ENCODE results near the gene DPH5.
"Not testable (repeated sequence)": the region's sequence is repeated elsewhere in the genome, so short reads cannot be mapped to it uniquely, and the experiment has no call there.

Gene DPH5, protein sequence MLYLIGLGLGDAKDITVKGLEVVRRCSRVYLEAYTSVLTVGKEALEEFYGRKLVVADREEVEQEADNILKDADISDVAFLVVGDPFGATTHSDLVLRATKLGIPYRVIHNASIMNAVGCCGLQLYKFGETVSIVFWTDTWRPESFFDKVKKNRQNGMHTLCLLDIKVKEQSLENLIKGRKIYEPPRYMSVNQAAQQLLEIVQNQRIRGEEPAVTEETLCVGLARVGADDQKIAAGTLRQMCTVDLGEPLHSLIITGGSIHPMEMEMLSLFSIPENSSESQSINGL

GRCh38 chr1:101025657-101026429 lies at the start of gene DPH5:
DPH5 (minus strand) TSS chr1:101025784; CDS start chr1:101025443, 341 bp downstream.
- DNase-seq (ENCODE audit: low read depth, low spot score) = peak; percentile 70

DNA sequence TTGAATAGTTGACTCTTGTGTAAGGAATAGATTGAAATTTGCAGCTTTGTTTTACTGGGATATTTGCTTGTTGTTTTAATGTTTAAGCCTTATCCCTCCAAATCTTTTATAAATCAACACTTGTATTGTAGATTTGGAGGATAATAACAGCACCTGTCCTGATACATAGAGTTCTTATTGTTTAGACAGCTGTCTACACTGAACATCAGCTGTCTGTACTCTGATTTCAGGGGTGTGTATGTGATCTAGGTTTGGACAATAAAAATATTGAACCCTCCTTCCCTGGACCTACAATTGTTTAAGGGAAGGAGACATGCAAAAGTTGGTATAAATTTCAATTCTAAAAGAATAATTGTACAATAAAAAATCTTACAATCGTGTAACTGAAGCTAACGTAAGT lies 48.3 kb upstream of the DPH5 start:
- no peak for DNase-seq (ENCODE audit: low read depth, low spot score)

DNA sequence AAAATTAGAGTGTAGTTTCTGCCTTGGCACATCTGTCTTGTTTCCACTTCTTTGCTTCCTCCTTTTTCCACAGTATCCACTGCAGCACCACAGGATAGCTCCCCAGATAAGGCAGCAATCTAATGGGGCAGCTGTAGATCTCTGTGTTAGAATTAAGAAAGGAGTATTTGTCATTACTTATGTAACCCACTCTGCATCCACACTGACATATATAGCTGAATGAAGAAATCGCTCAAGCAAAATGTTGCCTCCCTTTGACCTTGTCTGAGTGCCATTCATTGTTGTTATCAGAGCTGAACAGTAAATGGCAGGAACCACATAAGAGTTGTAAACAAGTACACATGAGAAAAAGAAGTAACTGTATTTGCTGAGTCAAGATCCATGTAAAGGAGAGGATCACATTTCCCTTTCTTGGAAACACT lies 45.9 kb upstream of the DPH5 start:
- no peak for DNase-seq (ENCODE audit: low read depth, low spot score)

DNA sequence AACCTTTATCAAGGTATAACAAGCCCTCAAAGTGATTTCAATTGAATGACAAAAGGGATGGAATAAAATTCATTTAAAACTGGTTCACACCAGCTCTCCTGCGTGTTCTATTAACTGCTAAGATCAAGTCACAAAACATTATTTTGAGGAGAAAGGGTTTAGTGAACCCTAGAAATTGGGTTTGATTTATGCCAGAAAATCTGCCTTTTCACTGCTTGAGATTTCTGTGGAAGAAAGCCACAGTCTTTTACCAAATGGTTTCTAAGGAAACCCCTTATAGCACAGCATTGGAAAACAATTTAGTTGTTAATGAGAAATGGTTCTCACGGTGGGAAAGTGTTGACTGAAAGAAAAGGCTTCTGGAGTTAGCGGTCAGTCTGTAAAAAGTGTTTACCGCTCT lies 43.6 kb upstream of the DPH5 start:
- no peak for DNase-seq (ENCODE audit: low read depth, low spot score)

DNA sequence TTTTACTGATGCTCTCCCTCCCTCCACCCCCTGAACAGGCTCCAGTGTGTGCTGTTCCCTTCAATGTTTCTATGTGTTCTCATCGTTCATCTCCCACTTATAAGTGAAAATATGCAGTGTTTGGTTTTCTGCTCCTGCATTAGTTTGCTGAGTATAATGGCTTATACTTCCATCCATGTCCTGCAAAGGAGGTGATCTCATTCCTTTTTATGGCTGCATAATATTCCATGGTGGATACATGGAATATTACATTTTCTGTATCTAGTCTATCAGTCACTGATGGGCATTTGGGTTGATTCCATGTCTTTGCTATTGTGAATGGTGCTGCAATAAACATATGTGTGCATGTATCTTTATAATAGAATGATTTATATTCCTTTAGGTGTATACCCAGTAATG lies 41.4 kb upstream of the DPH5 start:
- not testable (repeated sequence) for DNase-seq (ENCODE audit: low read depth, low spot score)

DNA sequence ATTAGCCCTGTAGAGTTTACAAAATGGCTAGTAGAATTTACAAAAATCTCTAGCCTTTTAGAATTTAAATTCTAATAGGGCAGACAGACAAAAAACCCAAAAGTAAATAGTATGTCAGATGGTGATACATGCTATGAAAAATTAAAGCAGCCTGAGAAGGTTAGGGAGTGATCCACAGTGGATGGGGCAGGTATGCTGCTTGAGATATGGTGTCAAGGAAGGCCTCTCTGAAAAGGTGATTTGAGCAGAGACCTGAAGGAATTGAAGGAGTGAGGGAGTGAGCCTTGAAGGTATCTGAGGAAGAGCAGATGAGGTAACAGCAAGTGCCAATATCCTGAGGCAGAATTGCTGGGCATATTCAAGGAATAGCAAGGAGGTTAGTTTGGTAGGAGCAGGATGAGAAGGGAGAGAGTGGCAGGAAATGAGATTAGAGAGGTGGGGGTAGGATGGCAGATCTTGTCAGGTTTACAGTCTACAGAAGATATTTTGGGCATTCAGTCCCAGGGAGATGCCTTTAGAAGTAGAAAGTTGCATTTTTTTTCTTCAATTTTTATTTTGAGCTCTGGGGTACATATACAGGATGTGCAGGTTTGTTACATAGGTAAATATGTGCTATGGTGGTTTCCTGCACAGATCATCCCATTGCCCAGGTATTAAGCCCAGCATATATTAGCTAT lies 40.8 kb upstream of the DPH5 start:
- no peak for DNase-seq (ENCODE audit: low read depth, low spot score)

DNA sequence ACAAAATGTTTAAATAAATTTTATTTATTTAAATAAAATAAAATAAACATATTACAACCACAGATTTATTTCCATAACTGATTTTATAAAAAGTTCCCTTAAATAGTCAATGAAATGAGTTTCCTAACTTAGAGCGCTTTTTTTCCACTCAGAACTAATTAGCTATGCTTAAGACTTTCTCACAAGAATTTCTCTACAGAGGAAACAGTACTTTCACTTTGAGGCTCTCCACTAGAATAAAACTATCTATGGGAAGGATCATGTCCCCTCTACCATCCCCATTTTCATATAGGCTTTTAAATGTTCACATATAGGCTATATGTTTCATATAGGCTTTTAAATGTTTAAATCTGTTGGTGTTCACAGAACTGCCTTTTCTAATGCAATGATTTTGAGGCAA lies 40.0 kb upstream of the DPH5 start:
- DNase-seq (ENCODE audit: low read depth, low spot score) = no peak

DNA sequence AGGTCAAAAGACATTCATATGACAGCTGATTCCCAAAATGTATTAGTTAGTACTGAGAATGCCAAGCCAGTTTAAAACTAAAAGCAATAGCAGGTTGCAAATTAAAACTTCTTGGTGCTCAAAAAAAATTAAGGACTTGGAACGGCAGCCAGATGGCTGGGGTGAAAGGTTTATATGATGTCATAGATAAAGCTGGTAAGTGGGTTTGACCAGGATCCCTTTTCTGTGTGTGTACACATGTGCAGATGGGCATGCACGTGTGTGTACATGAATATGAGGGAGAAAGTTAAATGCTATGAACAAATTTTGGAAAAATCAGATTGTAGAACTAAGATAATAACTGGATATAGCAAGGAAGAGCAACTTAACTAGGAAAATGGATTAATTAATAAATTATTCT lies 39.1 kb upstream of the DPH5 start:
- no peak for DNase-seq (ENCODE audit: low read depth, low spot score)

DNA sequence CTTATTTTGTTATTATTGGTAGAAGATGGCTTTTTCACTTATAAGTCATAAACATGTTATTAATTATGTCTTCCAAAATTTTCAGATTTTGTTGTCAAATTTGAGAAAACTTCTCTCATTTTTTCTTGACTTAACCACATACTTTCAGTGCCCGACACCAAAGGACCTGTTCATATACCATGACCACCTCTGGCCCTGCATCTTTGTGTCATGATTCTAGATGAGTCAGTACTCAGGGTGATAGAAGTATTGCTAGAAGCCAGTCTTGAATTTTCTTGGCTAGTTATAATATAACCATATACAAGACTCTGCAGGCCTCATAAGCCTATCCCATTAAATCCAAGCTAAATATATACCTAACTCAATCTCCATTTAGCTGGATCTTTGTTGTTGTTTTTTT lies 35.4 kb upstream of the DPH5 start:
- DNase-seq (ENCODE audit: low read depth, low spot score) = no peak

- no peak for DNase-seq (ENCODE audit: low read depth, low spot score)
Observed at GRCh38 chr1:101059945-101060542, 34.5 kb upstream of the DPH5 start.

DNA sequence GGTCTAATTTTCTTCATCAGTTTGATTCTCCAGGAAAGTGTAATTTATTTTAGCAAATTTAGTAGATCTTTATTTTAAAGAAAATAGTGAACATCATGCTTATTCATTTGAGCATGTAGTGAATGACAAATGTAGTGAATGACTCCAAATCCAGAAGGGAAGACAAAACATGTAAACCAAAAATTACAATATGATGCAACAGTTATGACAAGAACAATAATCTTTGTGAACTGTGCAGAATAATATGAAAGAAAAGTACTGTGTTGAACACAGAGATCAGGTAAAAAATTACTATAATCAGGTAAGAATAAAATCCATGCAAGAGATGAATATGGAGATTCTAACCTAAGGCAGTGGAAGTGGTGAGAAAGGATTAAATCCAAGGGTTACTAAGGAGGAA lies 30.0 kb upstream of the DPH5 start:
- no peak for DNase-seq (ENCODE audit: low read depth, low spot score)

DNA sequence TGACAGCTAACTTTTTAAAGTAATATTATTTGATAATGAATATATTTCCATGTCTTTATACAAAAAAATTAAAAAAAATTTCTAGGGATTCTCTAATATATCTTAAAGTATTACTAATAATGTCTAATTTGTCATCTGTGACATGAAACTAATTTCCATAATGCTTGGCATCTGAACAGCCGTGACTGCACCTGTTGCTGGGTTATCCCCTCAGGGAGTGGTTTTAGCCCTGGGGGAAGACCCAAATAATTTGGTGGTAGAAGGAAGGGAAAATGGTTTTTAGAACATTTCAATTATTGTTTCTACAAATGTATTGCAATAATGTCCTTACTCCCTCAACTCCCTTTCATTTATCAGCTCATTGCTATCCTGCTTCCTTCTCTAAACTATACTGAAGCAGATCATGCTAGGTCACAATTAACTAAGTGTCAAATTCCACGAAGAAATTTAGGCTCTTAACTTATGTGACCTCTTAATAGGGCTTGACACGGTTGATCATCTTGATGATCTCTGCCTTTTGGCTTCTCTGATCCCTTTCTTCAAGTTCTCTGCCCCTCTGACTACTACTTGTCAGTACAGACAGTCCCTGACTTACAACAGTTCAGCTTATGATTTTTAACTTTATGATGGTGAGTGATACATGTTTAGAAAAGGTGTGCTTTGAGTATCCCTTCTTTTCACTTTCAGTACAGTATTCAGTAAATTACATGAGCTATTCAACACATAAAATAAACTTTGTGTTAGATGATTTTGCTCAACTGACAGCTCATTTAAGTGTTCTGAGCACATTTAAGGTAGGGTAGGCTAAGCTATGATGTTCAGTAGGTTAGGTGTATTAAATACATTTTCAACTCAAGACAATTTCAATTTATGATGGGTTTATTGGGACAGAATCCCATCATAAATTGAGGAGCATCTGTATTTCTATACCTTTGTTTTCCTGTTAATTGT lies 26.4 kb upstream of the DPH5 start:
- DNase-seq (ENCODE audit: low read depth, low spot score) = no peak

GRCh38 chr1:101050869-101051268 lies 25.3 kb upstream of the DPH5 start:
- DNase-seq (ENCODE audit: low read depth, low spot score) = no peak

- no peak for DNase-seq (ENCODE audit: low read depth, low spot score)
Observed at GRCh38 chr1:101044749-101045148, 19.2 kb upstream of the DPH5 start.

DNA sequence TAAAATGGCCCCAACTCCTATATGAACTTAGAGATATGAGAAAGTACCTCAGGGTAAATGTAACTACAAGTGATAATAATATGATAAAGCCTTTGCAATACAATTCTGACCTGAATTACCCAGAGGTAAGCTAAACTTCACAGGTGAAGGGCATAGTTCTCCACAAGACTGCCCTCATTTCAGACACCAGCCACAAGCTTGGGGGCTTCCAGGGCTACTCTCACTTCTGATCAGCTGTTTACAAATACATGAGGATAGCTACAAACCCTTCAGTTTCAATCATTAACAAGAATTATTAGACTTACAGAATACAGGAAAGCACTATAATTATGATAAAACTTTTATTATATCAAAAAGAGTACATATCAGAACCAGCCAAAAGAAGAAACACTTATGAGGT lies 18.7 kb upstream of the DPH5 start:
- no peak for DNase-seq (ENCODE audit: low read depth, low spot score)

GRCh38 chr1:101043776-101044175 lies 18.2 kb upstream of the DPH5 start:
- no peak for DNase-seq (ENCODE audit: low read depth, low spot score)

DNA sequence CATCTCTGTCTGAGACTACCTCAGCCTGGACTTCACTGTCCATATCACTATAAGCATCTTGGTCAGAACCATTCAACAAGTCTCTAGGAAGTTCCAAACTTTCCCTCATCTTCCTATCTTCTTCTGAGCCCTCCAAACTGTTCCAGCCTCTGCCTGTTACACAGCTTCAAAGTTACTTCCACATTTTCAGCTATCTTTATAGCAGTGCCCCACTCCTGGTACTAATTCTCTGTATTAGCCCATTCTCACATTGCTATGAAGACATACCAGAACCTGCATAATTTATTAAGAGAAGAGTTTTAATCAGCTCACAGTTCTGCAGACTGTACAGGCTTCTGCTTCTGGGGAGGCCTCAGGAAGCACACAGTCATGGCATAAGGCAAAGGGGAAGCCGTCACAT lies 15.7 kb upstream of the DPH5 start:
- DNase-seq (ENCODE audit: low read depth, low spot score) = no peak

DNA sequence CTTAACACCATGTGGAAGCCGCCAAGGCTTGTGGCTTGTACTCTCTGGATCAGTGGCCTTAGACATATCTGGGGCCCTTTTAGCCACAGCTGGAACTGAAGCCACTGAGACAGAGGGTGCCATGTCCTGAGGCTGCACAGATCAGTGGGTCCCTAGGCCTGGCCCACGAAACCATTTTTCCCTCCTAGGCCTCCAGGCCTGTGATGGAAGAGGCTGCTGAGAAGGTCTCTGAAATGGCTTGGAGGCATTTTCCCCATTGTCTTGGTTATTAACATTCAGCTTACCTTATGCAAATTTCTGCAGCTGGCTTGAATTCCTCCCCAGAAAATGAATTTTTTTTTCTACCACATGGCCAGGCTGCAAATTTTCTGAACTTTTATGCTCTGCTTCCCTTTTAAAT lies 15.1 kb upstream of the DPH5 start:
- DNase-seq (ENCODE audit: low read depth, low spot score) = no peak

DNA sequence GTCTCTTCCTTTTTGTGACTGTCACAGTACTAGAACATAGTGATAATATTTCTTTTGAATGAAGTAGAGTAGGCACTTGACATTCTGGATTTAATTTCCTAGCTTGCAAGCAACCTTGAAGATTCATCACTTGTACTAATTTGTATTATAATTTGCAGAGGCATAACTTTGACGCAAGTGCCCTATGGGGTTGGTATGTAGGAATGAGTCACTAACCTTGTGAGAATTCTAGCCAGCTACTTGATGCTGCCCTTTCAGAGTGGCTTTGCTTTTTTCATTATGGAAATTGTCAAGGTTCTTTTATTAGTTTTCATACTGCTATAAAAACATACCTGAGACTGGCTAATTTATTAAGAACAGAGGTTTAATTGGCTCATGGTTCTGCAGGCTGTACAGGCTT lies 13.7 kb upstream of the DPH5 start:
- DNase-seq (ENCODE audit: low read depth, low spot score) = no peak

DNA sequence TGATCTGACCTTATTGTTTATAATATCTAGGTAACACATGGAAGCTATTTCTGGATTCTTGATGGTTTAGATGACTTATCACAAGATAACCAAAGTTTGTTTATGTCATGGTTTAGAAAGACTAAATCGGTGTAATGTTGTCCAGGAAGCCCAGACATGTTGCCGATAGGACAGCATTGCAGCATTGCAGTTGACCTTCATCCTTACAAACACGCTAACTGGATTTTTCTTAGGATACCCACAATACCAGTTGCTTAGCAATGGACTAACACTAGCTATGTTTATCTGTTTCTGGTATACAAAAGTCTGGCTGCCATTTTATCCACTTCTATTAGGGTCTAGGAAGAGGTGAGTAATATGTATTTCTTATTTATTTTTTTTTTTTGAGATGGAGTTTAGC lies 11.7 kb upstream of the DPH5 start:
- no peak for DNase-seq (ENCODE audit: low read depth, low spot score)

DNA sequence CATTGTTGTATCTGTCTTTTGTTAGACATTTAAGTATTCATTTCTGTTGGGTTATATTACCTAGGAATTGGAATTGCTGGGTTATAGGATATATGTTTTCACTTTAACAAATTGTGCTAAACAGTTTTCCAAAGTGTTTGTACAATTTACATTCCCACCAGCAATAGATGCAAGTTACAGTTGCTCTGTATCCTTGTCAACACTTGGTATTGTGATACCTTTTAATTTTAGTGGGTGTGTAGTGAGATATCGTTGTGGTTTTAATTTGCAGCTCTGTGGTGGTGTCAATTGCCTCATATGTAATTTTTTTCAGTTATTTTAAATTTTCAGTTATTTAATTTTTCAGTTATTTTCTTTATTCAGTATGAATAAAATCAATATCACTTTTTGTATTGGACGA lies 7.4 kb upstream of the DPH5 start:
- no peak for DNase-seq (ENCODE audit: low read depth, low spot score)
